ENCODE results near the gene FLNC.

- no peak for TF ChIP-seq CTCF (IDR thresholded peaks at IDR 0.05 in 8 of 11, conservative IDR thresholded peaks at IDR 0.05 in 3 of 11)
- TF ChIP-seq POLR2A (IDR thresholded peaks at IDR 0.05) = no peak
- TF ChIP-seq POLR2AphosphoS5 (IDR thresholded peaks at IDR 0.05) = no peak
Measured at GRCh38 chr7:128781851-128782250, 48.4 kb upstream of the FLNC start.
